ENCODE results near the gene MISP3. TPM values are rescaled to one million over a fixed set of nuclear protein-coding genes. Genes with fewer than 3 reads are reported as not detected.

Gene MISP3
- total RNA-seq, 4 donors from 2014 or later: 10.5 to 18.5 (median 15.9) TPM

DNA sequence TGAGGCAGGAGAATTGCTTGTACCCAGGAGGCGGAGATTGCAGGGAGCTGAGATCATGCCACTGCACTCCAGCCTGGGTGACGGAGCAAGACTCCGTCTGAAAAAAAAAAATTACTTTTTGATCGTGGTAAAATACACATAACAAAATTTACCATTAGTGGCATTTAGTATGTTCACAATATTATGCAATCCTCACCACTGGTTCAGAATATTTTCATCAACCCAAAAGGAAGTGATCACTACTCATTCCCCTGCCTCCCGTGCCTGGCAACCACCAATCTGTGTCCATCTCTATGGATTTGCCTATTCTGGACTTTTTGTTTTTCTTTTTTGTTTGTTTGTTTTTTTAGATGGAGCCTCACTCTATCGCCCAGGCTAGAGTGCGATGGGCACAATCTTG is 9.5 kb upstream of the MISP3 start:
- peaks cover 42% of the 10 kb centered on the region for H3K27me3 ChIP-seq
- TF ChIP-seq POLR2A (IDR thresholded peaks at IDR 0.05) (no peak), EP300 (IDR thresholded peaks at IDR 0.05) (no peak), CTCF (IDR thresholded peaks at IDR 0.05) (no peak), POLR2AphosphoS5 (IDR thresholded peaks at IDR 0.05) (no peak)
- H3K27ac ChIP-seq: no peak overlapping the region
- H3K4me3 ChIP-seq: no peak overlapping the region
- no peaks in the 10 kb centered on the region for H3K36me3 ChIP-seq
- no peak for DNase-seq (ENCODE audit: low spot score in 2 of 2)
- H3K4me1 ChIP-seq: peaks cover 4% of the 10 kb centered on the region
- WGBS: 65% methylated on average over 7 of the region's 7 CpGs
- no peaks in the 10 kb centered on the region for H3K9me3 ChIP-seq

GRCh38 chr19:14066134-14066533 is 6.5 kb upstream of the MISP3 start:
- no peak overlapping the region for H3K4me3 ChIP-seq
- no peak for DNase-seq (ENCODE audit: low spot score in 2 of 2)
- no peak for TF ChIP-seq EP300 (IDR thresholded peaks at IDR 0.05)
- no peak for TF ChIP-seq POLR2AphosphoS5 (IDR thresholded peaks at IDR 0.05)
- TF ChIP-seq POLR2A (IDR thresholded peaks at IDR 0.05): no peak
- TF ChIP-seq CTCF (IDR thresholded peaks at IDR 0.05): no peak
- no peaks in the 10 kb centered on the region for H3K9me3 ChIP-seq
- no peaks in the 10 kb centered on the region for H3K36me3 ChIP-seq
- H3K27me3 ChIP-seq: peaks cover 11% of the 10 kb centered on the region
- no peaks in the 10 kb centered on the region for H3K4me1 ChIP-seq
- WGBS: 67% methylated on average over 2 of the region's 2 CpGs
- H3K27ac ChIP-seq: no peak overlapping the region

- H3K4me3 ChIP-seq: no peak overlapping the region
- DNase-seq (ENCODE audit: low spot score in 2 of 2): no peak
- peak overlapping the region; percentile 72 for H3K27ac ChIP-seq
- WGBS: 84% methylated on average over 39 of the region's 43 CpGs
- H3K36me3 ChIP-seq: no peaks in the 10 kb centered on the region
- H3K9me3 ChIP-seq: no peaks in the 10 kb centered on the region
- H3K4me1 ChIP-seq: peaks cover 38% of the 10 kb centered on the region
- no peaks in the 10 kb centered on the region for H3K27me3 ChIP-seq
- TF ChIP-seq POLR2AphosphoS5 (IDR thresholded peaks at IDR 0.05) (no peak), CTCF (IDR thresholded peaks at IDR 0.05) (no peak), POLR2A (IDR thresholded peaks at IDR 0.05) (no peak), EP300 (IDR thresholded peaks at IDR 0.05) (no peak)
Measured at GRCh38 chr19:14070268-14071050, 2.1 kb upstream of the MISP3 start.

- Histone ChIP-seq H3K4me1 (peaks cover 41% of the 10 kb centered on the region), H3K27me3 (no peaks in the 10 kb centered on the region), H3K4me3 (peak overlapping the region; percentile 86), H3K36me3 (no peaks in the 10 kb centered on the region), H3K27ac (peak overlapping the region; percentile 92), H3K9me3 (no peaks in the 10 kb centered on the region)
- TF ChIP-seq POLR2A (IDR thresholded peaks at IDR 0.05) (peak in 1 of 2 donors; percentile 31), EP300 (IDR thresholded peaks at IDR 0.05) (no peak), CTCF (IDR thresholded peaks at IDR 0.05) (peak; percentile 47 to 80), POLR2AphosphoS5 (IDR thresholded peaks at IDR 0.05) (no peak)
- DNase-seq (ENCODE audit: low spot score in 2 of 2): no peak
- WGBS: 0% methylated on average over 35 of the region's 106 CpGs
Measured at GRCh38 chr19:14073261-14073924, 807 bp downstream of the MISP3 start.

Measured in suprapubic skin (tissue), 4 donors.